GM19324 (cell line): ENCODE results near the gene CCDC13.
"Not testable (repeated sequence)": the region's sequence is repeated elsewhere in the genome, so short reads cannot be mapped to it uniquely, and the experiment has no call there.

Experiments used
- ATAC-seq: cut with Tn5 transposase; IDR thresholded peaks from one replicate; pipeline ENCODE4 v1.9.1; 2021; ENCODE audit warnings: mild to moderate bottlenecking, moderate library complexity; ENCODE audit not compliant: unreplicated experiment, low FRiP score

The CCDC13 gene

GRCh38 chr3:42772670-42773408 lies at the start of gene CCDC13:
TSS of gene CCDC13 (minus strand) at chr3:42773253. CDS start at chr3:42758345, 14,908 bp downstream.
- ATAC-seq, result peak; percentile 96

GRCh38 chr3:42822828-42823227 lies 49.8 kb upstream of the CCDC13 start:
- ATAC-seq, result no peak

GRCh38 chr3:42820746-42821051 lies 47.6 kb upstream of the CCDC13 start:
- no peak for ATAC-seq

GRCh38 chr3:42819351-42819965 lies 46.4 kb upstream of the CCDC13 start:
- ATAC-seq, result no peak

GRCh38 chr3:42815826-42816225 lies 42.8 kb upstream of the CCDC13 start:
- ATAC-seq, result no peak

GRCh38 chr3:42814914-42815507 lies 42.0 kb upstream of the CCDC13 start:
- ATAC-seq, result no peak

- no peak for ATAC-seq
These were observed 41.2 kb upstream of the CCDC13 start for GRCh38 chr3:42814246-42814645.

GRCh38 chr3:42811118-42811883 lies 38.2 kb upstream of the CCDC13 start:
- ATAC-seq, result not testable (repeated sequence)

- ATAC-seq, result not testable (repeated sequence)
These were observed 37.7 kb upstream of the CCDC13 start for GRCh38 chr3:42810706-42811105.

GRCh38 chr3:42809202-42809601 lies 36.1 kb upstream of the CCDC13 start, which contains the start of gene ACKR2:
TSS of gene ACKR2 (plus strand) at chr3:42809445. CDS start at chr3:42864503, 55,058 bp downstream.
- ATAC-seq, result no peak

GRCh38 chr3:42807929-42808328 lies 34.9 kb upstream of the CCDC13 start:
- no peak for ATAC-seq

GRCh38 chr3:42805141-42805821 lies 32.2 kb upstream of the CCDC13 start:
- no peak for ATAC-seq

- ATAC-seq, result no peak
These were observed 31.7 kb upstream of the CCDC13 start for GRCh38 chr3:42804831-42805132.

GRCh38 chr3:42804106-42804830 lies 31.2 kb upstream of the CCDC13 start, which contains the start of gene HIGD1A:
TSS of gene HIGD1A (minus strand) at chr3:42804490. CDS start at chr3:42794253, 10,237 bp downstream.
- ATAC-seq, result peak; percentile 99

- peak; percentile 18 for ATAC-seq
These were observed 30.5 kb upstream of the CCDC13 start for GRCh38 chr3:42803414-42804105.

GRCh38 chr3:42802876-42803413 lies 29.9 kb upstream of the CCDC13 start:
- no peak for ATAC-seq

- ATAC-seq, result no peak
These were observed 28.7 kb upstream of the CCDC13 start for GRCh38 chr3:42801784-42802183.

- no peak for ATAC-seq
These were observed 28.1 kb upstream of the CCDC13 start for GRCh38 chr3:42801048-42801620.

GRCh38 chr3:42800251-42800650 lies 27.2 kb upstream of the CCDC13 start:
- no peak for ATAC-seq
